Measurements from ENCODE around the gene TMEM184A. TPM values are rescaled to one million over a fixed set of nuclear protein-coding genes. Genes with fewer than 3 reads are reported as not detected.

TMEM184A gene
- total and polyA plus RNA-seq, 2 of the 13 experiments (the other 11 are each of a cell fraction or from before 2014, with no cell fraction given) = 9.5 to 20.4 TPM

- TF ChIP-seq, protein P1, sequence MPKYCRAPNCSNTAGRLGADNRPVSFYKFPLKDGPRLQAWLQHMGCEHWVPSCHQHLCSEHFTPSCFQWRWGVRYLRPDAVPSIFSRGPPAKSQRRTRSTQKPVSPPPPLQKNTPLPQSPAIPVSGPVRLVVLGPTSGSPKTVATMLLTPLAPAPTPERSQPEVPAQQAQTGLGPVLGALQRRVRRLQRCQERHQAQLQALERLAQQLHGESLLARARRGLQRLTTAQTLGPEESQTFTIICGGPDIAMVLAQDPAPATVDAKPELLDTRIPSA (CRISPR knock-in tag; IDR thresholded peaks at IDR 0.05; ENCODE audit: borderline replicate concordance) = no peak
- TF ChIP-seq STAT5B (CRISPR knock-in tag; IDR thresholded peaks at IDR 0.05) = no peak
- no peak; the same call in 1 of the 2 replicates for TF ChIP-seq BORCS8-MEF2B (CRISPR knock-in tag; IDR thresholded peaks at IDR 0.05)
- no peak for TF ChIP-seq SAFB2 (CRISPR knock-in tag; IDR thresholded peaks at IDR 0.05; ENCODE audit: borderline replicate concordance, low read depth)
- no peak for TF ChIP-seq HNF4A (CRISPR knock-in tag; IDR thresholded peaks at IDR 0.05)
- TF ChIP-seq, protein P2, sequence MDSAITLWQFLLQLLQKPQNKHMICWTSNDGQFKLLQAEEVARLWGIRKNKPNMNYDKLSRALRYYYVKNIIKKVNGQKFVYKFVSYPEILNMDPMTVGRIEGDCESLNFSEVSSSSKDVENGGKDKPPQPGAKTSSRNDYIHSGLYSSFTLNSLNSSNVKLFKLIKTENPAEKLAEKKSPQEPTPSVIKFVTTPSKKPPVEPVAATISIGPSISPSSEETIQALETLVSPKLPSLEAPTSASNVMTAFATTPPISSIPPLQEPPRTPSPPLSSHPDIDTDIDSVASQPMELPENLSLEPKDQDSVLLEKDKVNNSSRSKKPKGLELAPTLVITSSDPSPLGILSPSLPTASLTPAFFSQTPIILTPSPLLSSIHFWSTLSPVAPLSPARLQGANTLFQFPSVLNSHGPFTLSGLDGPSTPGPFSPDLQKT (CRISPR knock-in tag; IDR thresholded peaks at IDR 0.05; ENCODE audit: borderline replicate concordance) = no peak
- peak; percentile 53 for TF ChIP-seq POLR2G (IDR thresholded peaks at IDR 0.05; ENCODE audit: low read depth, low read length)
- no peak for TF ChIP-seq ZNF407 (CRISPR knock-in tag; IDR thresholded peaks at IDR 0.05; ENCODE audit: not compliant biosample characterization)
- no peak for TF ChIP-seq ZNF367 (CRISPR knock-in tag; IDR thresholded peaks at IDR 0.05; ENCODE audit: borderline replicate concordance)
- TF ChIP-seq ZNF354B (CRISPR knock-in tag; IDR thresholded peaks at IDR 0.05) = no peak
- no peak for TF ChIP-seq MYNN (CRISPR knock-in tag; IDR thresholded peaks at IDR 0.05; ENCODE audit: low read depth)
- TF ChIP-seq PHF21A (CRISPR knock-in tag; IDR thresholded peaks at IDR 0.05) = no peak
- no peak for TF ChIP-seq SNAPC4 (CRISPR knock-in tag; IDR thresholded peaks at IDR 0.05)
Observed at GRCh38 chr7:1555046-1555812, 776 bp downstream of the TMEM184A start (continued).

Data from HepG2 (cell line).